Fibroblast of skin of abdomen (primary cell): ENCODE measurements around the gene TTLL5.

Source experiments
- DNase-seq: peaks from one replicate; pipeline ENCODE4 v3.0.0-alpha.2; 2013

Gene TTLL5

GRCh38 chr14:75835156-75835725, 174.2 kb downstream of the TTLL5 start:
- DNase-seq, result no peak

DNA sequence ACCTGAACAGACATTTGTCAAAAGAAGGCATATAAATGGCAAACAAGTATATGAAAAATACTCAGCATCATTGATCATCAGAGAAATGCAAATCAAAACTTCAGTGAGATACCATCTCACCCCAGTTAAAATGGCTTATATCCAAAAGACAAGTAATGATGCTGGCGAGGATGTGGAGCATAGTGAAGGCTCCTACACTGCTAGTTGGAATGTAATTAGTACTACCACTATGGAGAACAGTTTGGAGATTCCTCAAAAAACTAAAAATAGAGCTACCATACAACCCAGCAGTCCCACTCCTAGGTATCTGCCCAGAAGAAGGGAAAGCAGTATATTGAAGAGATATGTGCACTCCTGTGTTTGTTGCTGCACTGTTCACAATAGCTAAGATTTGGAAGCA, 174.7 kb downstream of the TTLL5 start:
- DNase-seq, result no peak

- peak; percentile 44 for DNase-seq
These were observed 176.2 kb downstream of the TTLL5 start for GRCh38 chr14:75837151-75837787.

GRCh38 chr14:75840911-75841310, 179.9 kb downstream of the TTLL5 start:
- no peak for DNase-seq

DNA sequence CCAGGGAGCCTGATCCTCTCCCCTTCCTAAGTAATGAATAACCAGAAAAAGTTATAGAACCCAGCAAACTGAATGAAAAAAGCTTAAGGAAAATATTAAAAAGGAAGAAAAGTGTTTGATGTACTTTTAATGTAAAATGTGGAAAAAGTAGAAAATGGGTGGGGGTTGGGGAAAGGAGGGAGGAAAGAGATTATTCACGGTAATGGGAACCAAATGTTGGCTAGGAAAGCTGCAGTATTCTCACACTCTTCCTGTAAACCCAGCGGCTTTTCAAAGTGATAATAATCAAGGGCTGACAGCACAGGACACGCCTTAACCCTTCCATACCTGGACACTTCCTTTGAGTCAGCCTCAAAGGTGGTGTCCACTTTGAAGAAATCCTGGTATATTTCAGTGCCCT, 181.5 kb downstream of the TTLL5 start:
- no peak for DNase-seq

GRCh38 chr14:75844486-75844885, 183.4 kb downstream of the TTLL5 start:
- DNase-seq, result no peak

DNA sequence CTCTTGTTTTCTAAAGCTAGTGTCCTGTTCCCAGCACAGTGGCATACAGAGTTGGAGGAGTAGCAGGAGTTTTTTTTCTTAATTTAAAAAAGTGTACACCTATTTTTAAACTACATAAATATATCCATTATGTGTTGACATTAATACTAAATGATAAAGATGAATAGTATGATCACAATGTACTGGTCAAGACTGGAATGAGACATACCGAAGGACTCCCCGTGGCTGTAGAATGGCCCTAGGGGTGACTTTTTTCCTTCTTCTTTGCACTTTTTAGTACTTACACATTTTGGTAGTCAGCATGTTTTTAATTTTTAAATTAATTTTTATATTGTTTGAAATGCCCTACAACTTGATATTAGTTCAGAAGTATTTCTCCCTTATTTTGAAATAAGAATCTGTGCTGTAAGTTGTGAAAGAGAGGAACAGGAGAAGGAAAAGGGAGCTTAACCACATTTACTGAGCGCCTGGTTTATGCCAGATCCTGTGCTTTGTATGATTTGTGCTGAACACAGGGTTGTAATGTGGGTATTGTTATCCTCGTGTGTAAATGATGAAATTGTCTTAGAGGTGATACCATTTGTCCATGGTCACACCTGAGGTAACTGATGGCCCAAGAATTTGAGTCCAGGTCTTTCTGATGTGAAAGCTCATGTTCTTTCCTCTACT, 184.2 kb downstream of the TTLL5 start:
- no peak for DNase-seq

- peak; percentile 80 for DNase-seq
These were observed 185.6 kb downstream of the TTLL5 start for GRCh38 chr14:75846694-75847093.

DNA sequence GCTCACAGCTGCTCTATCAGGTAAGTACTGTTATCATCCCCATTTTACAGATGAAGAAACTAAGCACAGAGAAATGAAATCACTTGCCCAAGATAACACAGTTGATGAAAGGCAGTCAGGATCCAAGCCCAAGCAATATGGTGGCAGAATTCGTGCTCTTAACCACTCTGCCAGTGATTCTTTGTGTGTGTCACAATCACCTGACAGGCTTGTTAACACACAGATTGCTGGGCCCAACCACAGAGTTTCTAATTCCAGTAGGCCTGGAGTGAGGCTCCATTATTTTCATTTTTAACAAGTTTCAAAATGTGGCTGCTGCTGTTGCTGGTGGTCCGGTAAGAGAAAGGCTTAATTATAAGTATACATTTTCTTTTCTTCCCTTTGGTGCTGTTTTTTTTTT, 186.5 kb downstream of the TTLL5 start:
- DNase-seq, result no peak

DNA sequence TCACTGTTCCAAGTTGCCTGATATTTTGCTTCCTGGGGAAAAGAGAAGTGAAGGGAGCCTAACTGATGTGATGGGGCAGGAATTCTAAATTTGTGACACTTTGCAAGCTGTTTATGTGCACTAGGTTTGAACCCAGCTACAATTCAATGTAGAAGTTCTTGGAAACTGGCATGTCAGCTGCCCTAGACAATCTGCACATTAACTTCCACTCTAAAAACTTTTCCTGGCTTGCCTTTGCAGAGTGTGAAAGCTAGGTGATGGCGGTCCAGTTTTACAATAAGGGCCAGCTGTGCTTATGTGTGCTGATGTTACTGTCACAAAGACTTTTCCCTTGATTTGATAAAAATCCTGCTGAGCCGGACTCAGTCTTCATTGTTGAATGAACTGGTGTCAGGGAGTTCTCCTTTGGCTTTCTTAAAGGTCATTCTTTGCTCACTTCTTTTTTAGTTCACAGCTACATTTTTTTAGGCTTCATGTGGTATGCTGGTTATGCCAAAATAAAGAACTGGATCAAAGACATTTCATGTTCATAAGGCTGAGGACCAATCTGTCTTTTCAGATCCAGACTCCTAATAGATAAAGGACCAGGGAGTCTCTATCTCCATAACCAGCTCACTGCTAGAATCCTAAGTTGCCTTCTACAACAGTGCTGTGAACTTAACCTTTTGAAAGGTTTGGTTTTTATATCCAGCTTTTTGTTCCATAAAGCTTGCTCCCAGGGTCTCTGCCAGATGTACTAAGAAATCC, 187.3 kb downstream of the TTLL5 start:
- DNase-seq, result no peak

- DNase-seq, result peak; percentile 51
These were observed 188.4 kb downstream of the TTLL5 start for GRCh38 chr14:75849300-75849895.

GRCh38 chr14:75851574-75851866, 190.5 kb downstream of the TTLL5 start:
- no peak for DNase-seq

GRCh38 chr14:75854111-75854799, 193.2 kb downstream of the TTLL5 start:
- DNase-seq, result no peak

DNA sequence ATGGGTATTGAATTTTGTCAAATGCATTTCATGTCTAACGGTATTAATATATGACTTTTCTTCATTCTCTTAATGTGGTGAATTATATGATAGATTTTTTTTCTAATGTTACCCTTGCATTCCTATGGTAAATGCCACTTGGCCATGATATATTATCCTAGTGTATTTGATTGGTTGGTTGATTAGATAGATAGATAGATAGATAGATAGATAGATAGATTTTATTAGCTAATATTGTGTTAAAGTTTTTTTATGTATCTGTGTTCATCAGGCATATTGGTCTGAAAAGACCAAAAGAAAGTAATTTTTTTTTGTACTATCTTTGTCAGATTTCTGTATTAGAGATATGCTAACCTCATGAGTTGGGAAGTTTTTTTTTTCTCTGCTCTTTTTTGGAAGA, 196.2 kb downstream of the TTLL5 start:
- no peak for DNase-seq

GRCh38 chr14:75858362-75858761, 197.3 kb downstream of the TTLL5 start:
- DNase-seq, result no peak

GRCh38 chr14:75859746-75860145, 198.7 kb downstream of the TTLL5 start:
- no peak for DNase-seq

DNA sequence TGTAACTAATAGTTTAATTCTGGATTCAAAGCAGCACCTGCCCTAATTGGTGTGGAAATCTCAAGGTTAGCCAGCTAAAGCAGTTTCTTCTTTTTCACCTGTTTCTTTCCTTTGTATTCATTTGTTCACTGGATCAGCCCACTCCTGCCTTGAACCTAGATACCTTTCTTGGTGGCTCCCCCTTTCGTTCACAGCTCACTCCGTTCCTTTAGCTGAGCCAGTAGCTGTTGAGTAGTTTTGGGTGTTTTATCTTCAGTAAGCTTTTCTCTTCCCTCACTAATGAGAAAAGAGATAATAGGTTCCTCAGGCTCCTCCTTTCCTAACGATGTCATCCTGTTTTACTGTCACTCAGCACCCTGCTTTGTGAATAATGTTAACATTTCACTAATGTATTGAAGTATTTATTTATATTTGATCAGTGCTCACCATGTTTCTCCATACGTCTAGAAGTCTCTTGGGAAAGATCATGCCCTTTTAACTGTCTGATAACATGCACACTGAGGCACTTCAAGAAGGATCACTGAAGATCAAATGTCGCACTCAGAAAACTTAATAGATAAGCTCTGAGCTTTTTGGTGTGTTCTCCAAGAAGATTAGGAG, 199.6 kb downstream of the TTLL5 start:
- DNase-seq, result no peak

DNA sequence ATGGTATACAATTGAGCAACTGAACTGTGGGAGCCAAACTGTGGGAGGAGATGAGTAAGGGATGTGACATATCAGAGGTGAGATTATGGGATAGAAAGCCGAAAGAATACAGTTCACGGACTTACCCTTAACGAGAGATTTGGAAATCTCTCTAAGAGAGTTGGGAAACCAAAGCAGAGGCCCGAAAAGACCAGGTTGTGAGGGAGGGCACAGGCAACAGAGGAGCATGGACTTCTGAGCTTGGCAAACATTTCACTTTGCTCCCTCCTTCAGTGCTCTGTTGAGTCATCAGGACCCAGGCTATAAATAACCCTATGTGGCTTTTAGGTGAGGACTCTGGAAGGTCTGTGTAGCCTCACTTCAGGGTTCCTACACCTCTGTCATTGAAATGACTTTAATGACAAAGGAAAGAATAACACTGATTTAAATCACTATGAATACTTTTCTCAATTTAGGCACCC, 200.1 kb downstream of the TTLL5 start:
- no peak for DNase-seq

DNA sequence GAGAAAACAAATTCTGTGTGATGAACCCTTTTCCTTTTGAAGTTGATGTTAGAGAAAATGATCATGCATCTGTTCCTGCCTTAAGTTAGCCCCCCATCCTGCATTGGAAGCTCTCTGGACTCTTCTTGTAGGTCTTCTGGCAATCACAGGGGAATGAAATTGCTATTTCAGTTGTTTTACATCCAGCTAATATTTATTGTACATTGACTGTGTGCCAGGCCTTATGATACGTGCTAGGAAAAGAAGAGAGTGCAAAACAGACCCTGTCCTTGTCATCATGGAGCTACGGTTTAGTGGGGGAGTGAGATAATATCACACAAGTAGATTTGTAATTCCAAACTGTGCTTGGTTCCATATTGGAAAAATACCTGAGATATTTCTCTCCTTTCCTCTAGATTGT, 202.2 kb downstream of the TTLL5 start:
- no peak for DNase-seq

- DNase-seq, result peak; percentile 94
These were observed 203.3 kb downstream of the TTLL5 start for GRCh38 chr14:75864352-75864751.

DNA sequence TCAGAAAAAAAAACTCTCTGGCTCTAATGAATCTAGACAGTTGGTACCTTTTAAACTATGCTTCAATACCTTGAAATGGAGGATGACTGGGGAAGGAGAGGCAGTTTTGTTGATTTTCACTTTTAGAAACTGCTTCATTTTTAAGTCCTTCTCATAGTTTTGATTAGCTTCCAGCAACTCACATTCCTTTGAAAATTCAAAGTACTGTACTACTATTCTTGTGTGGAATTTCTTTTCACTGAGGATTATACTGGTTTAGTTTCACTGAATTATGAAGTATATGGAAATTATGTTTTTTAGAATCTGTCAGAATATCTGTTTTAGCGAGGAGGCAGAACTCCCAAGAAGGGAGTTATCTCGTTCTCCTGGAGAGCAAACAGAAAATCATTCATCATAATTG, 204.5 kb downstream of the TTLL5 start:
- DNase-seq, result no peak

DNA sequence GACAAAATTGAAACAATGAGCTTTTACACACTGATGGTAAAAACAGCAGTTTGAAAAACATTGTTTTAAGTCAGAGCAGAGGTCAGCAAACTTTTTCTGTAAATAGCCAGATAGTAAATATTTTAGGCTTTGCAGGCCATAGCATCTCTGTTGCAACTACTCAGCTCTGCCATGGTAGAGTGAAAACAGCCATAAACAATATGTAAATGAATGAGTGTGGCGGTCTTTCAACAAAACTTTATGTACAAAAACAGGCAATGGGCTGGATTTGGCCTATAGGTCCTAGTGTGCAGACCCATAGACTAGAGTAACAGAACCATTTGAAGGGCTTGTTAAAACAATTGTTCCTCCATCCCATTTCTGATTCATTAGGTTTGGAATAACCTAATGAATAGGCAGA, 205.9 kb downstream of the TTLL5 start:
- DNase-seq, result no peak
